Activated T-helper 1 cell treated with anti-CD3 and anti-CD28 coated beads, Interleukin-2, amount 50 U/mL, for 16 hours (primary cell): ENCODE measurements around the gene ZNF248.
A peak's percentile ranks its signal among the peaks of the same experiment; 100 is the strongest.
"Not testable (repeated sequence)": the region's sequence is repeated elsewhere in the genome, so short reads cannot be mapped to it uniquely, and the experiment has no call there.

Source experiments
- DNase-seq, 2 donors: peaks; one replicate each; pipeline ENCODE4 v3.0.0-alpha.2; 2020; ENCODE audit warnings: low read depth in 1 of 2, low spot score in 1 of 2

The ZNF248 gene

GRCh38 chr10:37857287-37858211 is at the start of gene ZNF248:
Gene ZNF248 (minus strand): TSS chr10:37857610. CDS start chr10:37856310, 1,300 bp downstream.
- peak; percentile 88 to 91 for DNase-seq

GRCh38 chr10:37906382-37906781 is 49.0 kb upstream of the ZNF248 start:
- no peak for DNase-seq

- DNase-seq, result no peak
These were observed 39.0 kb upstream of the ZNF248 start for GRCh38 chr10:37896436-37896835.

GRCh38 chr10:37895674-37896073 is 38.3 kb upstream of the ZNF248 start:
- DNase-seq, result no peak

GRCh38 chr10:37885850-37886249 is 28.4 kb upstream of the ZNF248 start:
- no peak for DNase-seq

- DNase-seq, result no peak
These were observed 15.5 kb upstream of the ZNF248 start for GRCh38 chr10:37872955-37873354.

GRCh38 chr10:37872283-37872682 is 14.9 kb upstream of the ZNF248 start:
- DNase-seq, result no peak

GRCh38 chr10:37871568-37872251 is 14.3 kb upstream of the ZNF248 start:
- no peak for DNase-seq

- no peak for DNase-seq
These were observed 13.7 kb upstream of the ZNF248 start for GRCh38 chr10:37871143-37871542.

- no peak for DNase-seq
These were observed 11.4 kb upstream of the ZNF248 start for GRCh38 chr10:37868796-37869195.

GRCh38 chr10:37865957-37866803 is 8.8 kb upstream of the ZNF248 start:
- no peak for DNase-seq

GRCh38 chr10:37865264-37865663 is 7.9 kb upstream of the ZNF248 start:
- DNase-seq, result no peak

- DNase-seq, result no peak
These were observed 3.2 kb upstream of the ZNF248 start for GRCh38 chr10:37860494-37861190.

- not testable (repeated sequence) for DNase-seq
These were observed 1.9 kb upstream of the ZNF248 start for GRCh38 chr10:37859270-37859669.

GRCh38 chr10:37856881-37857286 is 526 bp downstream of the ZNF248 start:
- DNase-seq, result peak in 1 of 2 donors; percentile 5

- no peak for DNase-seq
These were observed 1.8 kb downstream of the ZNF248 start for GRCh38 chr10:37855636-37856035.

- DNase-seq, result no peak
These were observed 2.8 kb downstream of the ZNF248 start for GRCh38 chr10:37854626-37855025.

- no peak for DNase-seq
These were observed 12.8 kb downstream of the ZNF248 start for GRCh38 chr10:37844644-37845043.

- DNase-seq, result no peak
These were observed 18.2 kb downstream of the ZNF248 start for GRCh38 chr10:37839243-37839642.

- DNase-seq, result no peak
These were observed 25.7 kb downstream of the ZNF248 start for GRCh38 chr10:37831495-37832333.
